H9 (cell line): ENCODE data around the gene SIPA1L3. TPM values are rescaled to one million over a fixed set of nuclear protein-coding genes. Genes with fewer than 3 reads are reported as not detected.

Experiments used
- DNase-seq: peaks from one replicate; pipeline ENCODE4 v3.0.0-alpha.2; 2017
- H2AFZ ChIP-seq: one replicate; pipeline ENCODE4 v1.6.1; 2013; ENCODE audit warnings: mild to moderate bottlenecking, low read length, control low read depth, moderate library complexity
- H2AK5ac ChIP-seq: 2 replicates; pipeline ENCODE4 v1.6.1; 2013; ENCODE audit warnings: low read length, control low read depth, mixed read lengths; ENCODE audit not compliant: insufficient read length
- H2BK120ac ChIP-seq: one replicate; pipeline ENCODE4 v1.6.1; 2013; ENCODE audit warnings: low read depth, mild to moderate bottlenecking, low read length, control low read depth, inconsistent platforms; ENCODE audit not compliant: poor library complexity, severe bottlenecking
- H2BK12ac ChIP-seq: 2 replicates; pipeline ENCODE4 v1.6.1; 2013; ENCODE audit warnings: low read length, control low read depth, mixed read lengths, low read depth; ENCODE audit not compliant: insufficient read length
- H2BK15ac ChIP-seq: 2 replicates; pipeline ENCODE4 v1.6.1; 2013; ENCODE audit warnings: low read depth, low read length, control low read depth
- H2BK20ac ChIP-seq: one replicate; pipeline ENCODE4 v1.6.1; 2013; ENCODE audit warnings: low read depth, mild to moderate bottlenecking, low read length, control low read depth, inconsistent platforms; ENCODE audit not compliant: poor library complexity, severe bottlenecking
- H2BK5ac ChIP-seq: 2 replicates; pipeline ENCODE4 v1.6.1; 2013; ENCODE audit warnings: low read length, control low read depth, mixed read lengths; ENCODE audit not compliant: insufficient read length
- H3K14ac ChIP-seq: 2 replicates; pipeline ENCODE4 v1.6.1; 2013; ENCODE audit warnings: low read length, control low read depth; ENCODE audit not compliant: insufficient read depth
- H3K18ac ChIP-seq: 2 replicates; pipeline ENCODE4 v1.6.1; 2013; ENCODE audit warnings: low read depth, mild to moderate bottlenecking, mixed read lengths, low read length, control low read depth; ENCODE audit not compliant: insufficient read length
- H3K23ac ChIP-seq: 2 replicates; pipeline ENCODE4 v1.6.1; 2013; ENCODE audit warnings: low read length, control low read depth, mixed read lengths, low read depth; ENCODE audit not compliant: insufficient read length
- H3K23me2 ChIP-seq: 2 replicates; pipeline ENCODE4 v1.6.1; 2013; ENCODE audit warnings: low read depth, mild to moderate bottlenecking, mixed read lengths, low read length, control low read depth; ENCODE audit not compliant: insufficient read length, poor library complexity, severe bottlenecking
- H3K27ac ChIP-seq: 2 replicates; pipeline ENCODE4 v1.5.1; 2013; ENCODE audit warnings: low read length, control low read depth, mixed read lengths, low read depth; ENCODE audit not compliant: insufficient read length
- H3K27me3 ChIP-seq: 2 replicates; pipeline ENCODE4 v1.6.1; 2013; ENCODE audit warnings: low read length, control low read depth, inconsistent platforms; ENCODE audit not compliant: insufficient read depth
- H3K4ac ChIP-seq: 2 replicates; pipeline ENCODE4 v1.6.1; 2013; ENCODE audit warnings: low read depth, mild to moderate bottlenecking, control low read depth, inconsistent platforms, low read length, moderate library complexity
- H3K4me1 ChIP-seq: 2 replicates; pipeline ENCODE4 v1.6.1; 2013; ENCODE audit warnings: low read length, control low read depth, inconsistent platforms; ENCODE audit not compliant: insufficient read depth
- H3K4me2 ChIP-seq: 2 replicates; pipeline ENCODE4 v1.6.1; 2013; ENCODE audit warnings: low read length, control low read depth, mixed read lengths; ENCODE audit not compliant: insufficient read length, insufficient read depth
- H3K56ac ChIP-seq: 2 replicates; pipeline ENCODE4 v1.6.1; 2013; ENCODE audit warnings: low read depth, mild to moderate bottlenecking, mixed read lengths, low read length, control low read depth; ENCODE audit not compliant: insufficient read length
- H3K79me1 ChIP-seq: 2 replicates; pipeline ENCODE4 v1.6.1; 2013; ENCODE audit warnings: low read depth, mild to moderate bottlenecking, moderate library complexity, low read length, control low read depth, inconsistent platforms; ENCODE audit not compliant: insufficient read depth, poor library complexity, severe bottlenecking
- H3K79me2 ChIP-seq: 2 replicates; pipeline ENCODE4 v1.6.1; 2013; ENCODE audit warnings: low read length, control low read depth, inconsistent platforms; ENCODE audit not compliant: insufficient read depth
- H3K9ac ChIP-seq: 2 replicates; pipeline ENCODE4 v1.6.1; 2013; ENCODE audit warnings: low read length, control low read depth, mixed read lengths; ENCODE audit not compliant: insufficient read length; ENCODE audit errors: extremely low read depth
- H3K9me3 ChIP-seq: one replicate; pipeline ENCODE4 v1.6.1; 2013; ENCODE audit warnings: low read depth, low read length, inconsistent platforms; ENCODE audit not compliant: control insufficient read depth
- H3T11ph ChIP-seq: one replicate; pipeline ENCODE4 v1.6.1; 2013; ENCODE audit warnings: mild to moderate bottlenecking, low read length, control low read depth, inconsistent platforms
- H4K20me1 ChIP-seq: one replicate; pipeline ENCODE4 v1.6.1; 2013; ENCODE audit not compliant: control insufficient read depth, insufficient read length, insufficient read depth
- H4K5ac ChIP-seq: 2 replicates; pipeline ENCODE4 v1.6.1; 2013; ENCODE audit warnings: low read depth, mild to moderate bottlenecking, mixed read lengths, low read length, control low read depth; ENCODE audit not compliant: insufficient read length
- H4K8ac ChIP-seq: replicated peaks from 2 replicates; pipeline ENCODE4 v1.6.1; 2013; ENCODE audit warnings: low read length, control low read depth, mixed read lengths, low read depth; ENCODE audit not compliant: insufficient read length
- H4K91ac ChIP-seq: 2 replicates; pipeline ENCODE4 v1.6.1; 2013; ENCODE audit warnings: low read depth, mild to moderate bottlenecking, moderate library complexity, mixed read lengths, low read length, control low read depth; ENCODE audit not compliant: insufficient read length
- H3K27ac Mint-ChIP-seq, 3 experiments: 2 replicates in 2 of 3; 3 replicates in 1 of 3; pipeline ENCODE4 v1.8.0; 2020 to 2021; ENCODE audit warnings: mixed read lengths in 3 of 3, mild to moderate bottlenecking in 1 of 3, moderate library complexity in 1 of 3
- H3K27me3 Mint-ChIP-seq: 2 replicates; pipeline ENCODE4 v1.8.0; 2021; ENCODE audit warnings: low read depth, mild to moderate bottlenecking, moderate library complexity, mixed read lengths
- H3K36me3 Mint-ChIP-seq, 3 experiments: 2 replicates in 2 of 3; 3 replicates in 1 of 3; pipeline ENCODE4 v1.8.0; 2020 to 2021; ENCODE audit warnings: low read depth in 3 of 3, mixed read lengths in 3 of 3; ENCODE audit not compliant: insufficient read depth in 1 of 3
- H3K4me1 Mint-ChIP-seq, 2 experiments: 2 replicates each; pipeline ENCODE4 v1.8.0; 2020; ENCODE audit warnings: mixed read lengths in 2 of 2
- H3K4me3 Mint-ChIP-seq, 2 experiments: 2 replicates in 1 of 2; 3 replicates in 1 of 2; pipeline ENCODE4 v1.8.0; 2020 to 2021; ENCODE audit warnings: mild to moderate bottlenecking in 2 of 2, mixed read lengths in 2 of 2, moderate library complexity in 1 of 2
- H3K9me3 Mint-ChIP-seq, 2 experiments: 2 replicates in 1 of 2; 3 replicates in 1 of 2; pipeline ENCODE4 v1.8.0; 2020; ENCODE audit warnings: mild to moderate bottlenecking in 2 of 2, mixed read lengths in 2 of 2, moderate library complexity in 1 of 2
- CTCF ChIP-seq: fragments of 200-600 bp; sonication (generic); conservative IDR thresholded peaks from 3 replicates; pipeline ENCODE4 v1.8.0; 2021; ENCODE audit warnings: antibody characterized with exemption, mild to moderate bottlenecking
- WGBS: extraction: QIAGEN DNeasy Blood & Tissue Kit; methylation state at CpG from one replicate; pipeline ENCODE4 v1.1.7; 2013; ENCODE audit warnings: missing lambda C conversion rate, low lambda C conversion rate, mixed read lengths; ENCODE audit not compliant: insufficient read length; ENCODE audit errors: extremely low coverage; 5-methylcytosine and 5-hydroxymethylcytosine counted together
- total RNA-seq: library from RNA; stranded (reverse); gene quantifications from 2 replicates; pipeline ENCODE4 v1.2.1, GENCODE V29; 2021

The SIPA1L3 gene
- total RNA-seq, 1 experiment from 2014 or later, result 40.1 TPM

GRCh38 chr19:38203197-38203596 lies 296.2 kb downstream of the SIPA1L3 start:
- no peak overlapping the region for H4K8ac ChIP-seq

More at GRCh38 chr19:38203197-38203596, 296.2 kb downstream of the SIPA1L3 start:
- Histone ChIP-seq H2BK12ac (no peak overlapping the region), H3K4ac (no peak overlapping the region), H3K4me2 (no peak overlapping the region), H3K4me1 (no peaks in the 10 kb centered on the region), H3K23ac (no peak overlapping the region), H3K23me2 (no peaks in the 10 kb centered on the region), H2BK120ac (no peak overlapping the region), H3K9ac (no peak overlapping the region), H3K79me1 (no peaks in the 10 kb centered on the region), H2AK5ac (no peak overlapping the region), H2BK5ac (no peak overlapping the region), H4K5ac (no peak overlapping the region), H3T11ph (no peak overlapping the region), H3K27me3 (no peaks in the 10 kb centered on the region), H3K79me2 (no peaks in the 10 kb centered on the region), H3K14ac (no peak overlapping the region; the same call in 1 of the 2 replicates), H3K9me3 (no peaks in the 10 kb centered on the region), H4K91ac (no peak overlapping the region), H2AFZ (no peak overlapping the region), H2BK15ac (no peak overlapping the region), H4K20me1 (no peaks in the 10 kb centered on the region), H3K18ac (no peak overlapping the region), H2BK20ac (no peak overlapping the region), H3K27ac (no peak overlapping the region), H3K56ac (no peak overlapping the region)
- no peak for TF ChIP-seq CTCF
- H3K27me3 Mint-ChIP-seq, result peaks cover 3% of the 10 kb centered on the region; the same call in 1 of the 2 replicates
- peak; percentile 24 for DNase-seq
- H3K36me3 Mint-ChIP-seq, result peaks cover 0 to 26% (median 23%) of the 10 kb centered on the region in 3 experiments; a peak in 5 of 7 replicates
- no peak overlapping the region for H3K27ac Mint-ChIP-seq
- H3K4me3 Mint-ChIP-seq, result no peak overlapping the region
- WGBS, result no CpG with 5 or more reads among the region's 13 CpGs
- no peaks in the 10 kb centered on the region for H3K9me3 Mint-ChIP-seq
- H3K4me1 Mint-ChIP-seq, result peaks cover 0 to 17% of the 10 kb centered on the region in 2 experiments; a peak in 3 of 4 replicates
